GM19468 (cell line): ENCODE measurements around the gene SULF2.

Source experiments
- ATAC-seq: cut with Tn5 transposase; IDR thresholded peaks from one replicate; pipeline ENCODE4 v1.9.1; 2021; ENCODE audit warnings: mild to moderate bottlenecking, moderate library complexity, moderate number of reproducible peaks; ENCODE audit not compliant: unreplicated experiment; ENCODE audit errors: extremely low read depth

The SULF2 gene

DNA sequence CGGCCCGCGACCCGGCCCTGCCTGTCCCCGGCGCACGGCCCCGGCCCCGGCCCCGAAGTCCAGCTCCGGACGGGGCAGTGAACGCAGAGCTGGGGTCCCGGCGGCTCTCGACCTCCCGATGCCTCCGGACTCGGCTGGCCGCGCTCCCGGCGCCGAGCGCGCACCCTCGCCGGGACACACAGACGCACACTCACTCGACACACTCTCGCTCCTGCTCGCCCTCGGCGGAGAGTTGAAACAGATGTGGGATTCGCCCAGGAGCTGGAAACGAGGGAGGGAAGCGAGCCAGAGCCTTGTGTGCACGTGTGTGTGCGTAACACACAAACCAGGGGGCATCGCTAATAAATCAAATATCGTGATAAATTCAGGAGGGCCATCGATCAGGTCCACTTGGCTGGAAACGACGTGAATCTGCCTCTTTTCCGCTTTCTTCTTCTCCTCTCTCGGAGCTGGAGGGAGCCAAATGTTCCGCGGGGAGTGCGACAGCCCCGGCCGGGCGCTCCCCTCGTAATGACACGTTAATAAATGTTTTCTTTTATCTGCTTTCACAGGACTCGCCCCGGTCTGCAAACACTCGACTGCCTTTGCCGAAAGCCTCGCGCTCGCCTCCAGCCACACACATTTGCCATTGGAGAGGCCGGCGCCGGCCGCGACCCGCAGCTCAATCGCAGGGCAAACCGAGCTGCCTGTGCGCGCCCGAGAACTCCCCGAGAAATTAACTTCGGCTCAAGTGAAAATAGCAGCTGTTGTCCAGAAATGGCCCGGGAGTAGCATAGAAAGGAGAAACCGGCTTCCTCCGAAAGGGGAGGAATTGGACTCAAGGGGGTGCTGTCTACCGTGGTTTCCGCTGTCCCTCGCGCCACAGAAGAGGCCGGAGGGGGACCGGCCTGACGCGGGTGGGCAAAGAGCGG lies 828 bp upstream of the SULF2 start:
- ATAC-seq, result no peak

DNA sequence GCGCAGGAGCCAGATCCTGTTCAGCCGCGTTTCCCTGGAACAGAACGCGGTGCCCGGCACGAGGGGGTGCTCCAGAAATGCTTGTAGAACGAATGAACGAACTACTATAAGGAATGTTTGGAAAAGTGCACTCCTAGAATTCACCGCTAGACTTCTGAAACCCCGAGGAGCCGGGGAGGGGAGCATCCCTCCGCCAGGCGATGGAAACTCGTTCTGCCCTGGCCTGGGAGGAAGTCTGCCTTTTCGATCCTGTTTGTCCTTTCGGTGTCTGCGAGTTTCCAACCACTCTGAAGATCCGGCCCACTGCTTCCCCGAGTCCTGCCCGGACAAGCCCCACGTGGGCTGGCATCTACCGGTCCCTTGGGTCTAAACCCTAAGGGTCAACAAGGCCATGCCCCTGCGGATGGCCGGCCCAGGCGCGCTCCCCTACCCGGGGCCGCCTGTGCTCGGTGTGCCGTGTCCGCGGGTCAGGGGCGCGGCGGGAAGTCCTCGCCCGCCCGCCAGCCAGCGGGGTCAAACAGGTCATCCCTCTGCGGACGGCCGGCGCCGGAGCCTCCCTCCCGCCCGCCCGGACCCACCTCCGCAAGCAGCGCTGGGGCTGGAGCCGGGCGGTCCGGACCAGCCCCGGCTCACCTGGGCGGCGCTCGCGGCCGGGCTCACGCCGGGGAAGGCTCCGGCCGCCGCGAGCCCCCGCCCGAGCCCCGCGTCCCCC lies 526 bp downstream of the SULF2 start:
- no peak for ATAC-seq

- ATAC-seq, result no peak
These were observed 1.3 kb downstream of the SULF2 start for GRCh38 chr20:47783828-47784598.

- no peak for ATAC-seq
These were observed 2.2 kb downstream of the SULF2 start for GRCh38 chr20:47782920-47783552.

DNA sequence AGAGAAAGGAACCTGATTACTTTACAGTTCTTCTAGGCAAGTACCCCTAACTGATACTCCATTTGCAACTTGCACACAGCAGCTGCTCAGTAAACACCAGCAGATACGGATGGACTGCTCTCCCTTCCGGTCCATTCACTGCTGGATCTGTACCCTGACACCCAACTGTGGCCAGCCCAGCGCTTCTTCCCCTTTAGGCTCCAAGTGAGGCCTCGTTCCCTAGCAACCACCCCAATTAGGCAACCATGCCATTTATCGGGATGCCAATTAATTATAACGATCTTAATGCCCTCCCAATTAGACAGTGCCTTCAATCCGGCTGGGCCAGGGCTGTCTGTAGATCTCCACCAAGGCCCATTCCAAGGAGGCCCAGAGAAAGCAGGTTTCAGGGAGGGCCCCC lies 3.2 kb downstream of the SULF2 start:
- ATAC-seq, result no peak

GRCh38 chr20:47781632-47782031 lies 3.6 kb downstream of the SULF2 start:
- ATAC-seq, result no peak

DNA sequence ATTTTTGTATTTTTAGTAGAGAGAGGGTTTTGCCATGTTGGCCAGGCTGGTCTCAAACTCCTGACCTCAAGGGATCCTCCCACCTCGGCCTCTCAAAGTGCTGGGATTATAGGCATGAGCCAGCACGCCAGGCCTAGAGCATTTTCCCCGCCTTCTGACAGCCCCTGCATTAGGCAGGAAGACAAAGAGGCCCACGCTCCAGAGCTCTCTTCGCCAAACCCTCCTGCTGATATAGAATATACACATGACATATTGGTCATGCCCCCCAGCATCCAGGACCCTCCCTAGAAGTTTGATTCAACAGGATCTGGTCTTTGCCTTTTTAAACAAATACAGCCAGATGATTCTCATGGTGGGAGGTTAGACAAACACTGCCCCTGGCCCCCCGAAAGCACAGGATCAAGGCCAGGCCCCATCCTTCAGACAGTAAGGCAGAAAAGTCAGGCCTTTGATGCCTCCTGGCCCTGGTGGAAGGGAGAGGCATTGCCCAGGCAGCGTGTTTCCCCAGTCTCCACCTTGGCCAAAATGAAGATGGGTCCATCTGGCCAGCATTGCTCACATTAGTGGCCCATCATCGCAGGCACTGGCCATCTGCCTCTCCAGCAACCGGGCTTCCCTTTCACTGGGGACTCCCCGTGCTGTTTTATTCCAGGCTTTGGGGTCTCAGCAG lies 4.4 kb downstream of the SULF2 start:
- no peak for ATAC-seq

- ATAC-seq, result no peak
These were observed 6.6 kb downstream of the SULF2 start for GRCh38 chr20:47778398-47779354.

- no peak for ATAC-seq
These were observed 8.1 kb downstream of the SULF2 start for GRCh38 chr20:47777220-47777619.

GRCh38 chr20:47776639-47777038 lies 8.6 kb downstream of the SULF2 start:
- no peak for ATAC-seq

DNA sequence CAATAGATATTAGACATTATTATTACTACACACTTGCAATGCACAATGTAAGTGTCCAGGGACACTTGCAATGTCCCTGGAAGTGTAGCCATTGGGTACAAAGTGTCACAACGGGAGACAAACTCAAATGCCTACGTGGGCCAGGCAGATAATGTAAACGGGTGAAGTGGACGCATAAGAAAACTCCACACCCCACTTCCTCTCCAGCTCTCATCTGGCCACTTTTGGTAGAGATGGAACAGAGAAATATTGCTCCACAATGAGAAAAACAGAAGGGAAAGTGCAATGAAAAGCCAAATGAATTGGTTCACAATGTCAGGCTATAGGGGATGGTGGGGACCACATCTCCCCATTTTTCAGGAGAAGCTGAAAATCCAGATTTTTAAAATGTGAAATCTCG lies 9.4 kb downstream of the SULF2 start:
- no peak for ATAC-seq

GRCh38 chr20:47775039-47775438 lies 10.2 kb downstream of the SULF2 start:
- ATAC-seq, result no peak

GRCh38 chr20:47774131-47774777 lies 11.0 kb downstream of the SULF2 start:
- no peak for ATAC-seq

DNA sequence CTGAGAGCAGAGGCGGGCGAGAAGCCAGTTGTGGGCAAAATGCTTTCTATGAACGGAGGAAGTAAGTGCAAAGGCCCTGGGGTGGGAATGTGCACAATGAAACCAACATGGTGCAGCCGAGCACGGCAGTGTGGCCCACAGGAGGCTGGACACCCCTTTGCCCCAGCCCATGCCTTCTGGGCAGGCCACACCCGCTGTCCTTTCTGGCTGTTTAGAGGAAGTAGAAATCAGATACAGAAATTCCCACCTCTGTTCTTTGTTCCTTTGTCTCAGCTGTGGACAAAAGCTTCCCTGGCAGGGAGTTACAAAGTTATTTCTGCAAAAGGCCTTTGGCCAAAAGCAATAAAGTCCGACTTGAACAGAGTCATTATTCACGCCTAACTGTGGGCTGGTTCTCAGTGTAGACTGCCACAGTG lies 11.9 kb downstream of the SULF2 start:
- ATAC-seq, result no peak

- ATAC-seq, result no peak
These were observed 14.3 kb downstream of the SULF2 start for GRCh38 chr20:47770935-47771334.

DNA sequence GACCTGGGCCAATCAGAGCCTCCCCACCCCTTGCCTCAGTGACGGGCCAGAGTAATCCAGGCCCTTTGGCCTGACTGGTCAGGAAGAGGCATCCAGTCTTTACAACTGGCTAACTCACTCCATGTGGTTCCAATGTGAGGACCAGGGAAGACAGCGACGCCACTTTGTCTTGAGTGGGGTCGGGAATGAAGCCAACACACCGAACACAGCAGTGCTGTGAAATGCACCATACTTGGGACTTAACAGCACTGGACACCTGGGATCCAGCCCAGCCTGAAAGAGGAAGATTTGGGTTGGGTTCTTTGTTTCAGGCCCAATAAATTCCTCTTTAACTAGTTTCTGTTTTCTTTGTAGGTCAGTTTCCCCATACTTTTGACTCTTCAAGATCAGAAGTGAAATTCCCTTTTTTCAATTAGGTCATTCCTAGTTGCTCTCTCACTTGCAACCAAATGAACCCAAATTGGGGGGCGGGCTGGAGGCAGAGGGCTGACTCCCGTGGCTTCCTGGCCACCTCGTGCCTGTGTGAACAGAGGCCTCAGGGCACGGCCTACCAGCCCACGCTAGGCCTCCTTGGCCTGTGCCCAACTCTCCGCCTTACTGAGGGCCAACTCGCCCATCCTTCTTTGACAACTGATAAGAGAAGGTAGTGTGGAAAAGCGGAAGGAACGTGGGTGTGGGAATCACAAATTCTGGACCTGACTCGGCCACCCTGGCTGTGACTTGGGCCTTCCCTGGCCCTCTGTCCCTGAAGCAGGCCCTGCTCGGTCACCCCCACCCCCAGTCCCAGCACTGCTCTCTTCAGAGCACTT lies 17.1 kb downstream of the SULF2 start:
- ATAC-seq, result no peak
